GM18861 (cell line): ENCODE results near the gene STRAP.

ENCODE experiments used
- ATAC-seq: cut with Tn5 transposase; IDR thresholded peaks from one replicate; pipeline ENCODE4 v1.9.1; 2021; ENCODE audit not compliant: unreplicated experiment

Gene STRAP

GRCh38 chr12:15882118-15882971, at the start of gene STRAP:
STRAP (plus strand) TSS chr12:15882387; CDS start chr12:15882708, 321 bp downstream.
- ATAC-seq, result peak; percentile 96

- no peak for ATAC-seq
Measured at GRCh38 chr12:15834575-15834974, 47.6 kb upstream of the STRAP start.

- ATAC-seq, result no peak
Measured at GRCh38 chr12:15837141-15837790, 44.9 kb upstream of the STRAP start.

- no peak for ATAC-seq
Measured at GRCh38 chr12:15839041-15839440, 43.1 kb upstream of the STRAP start.

- ATAC-seq, result no peak
Measured at GRCh38 chr12:15839682-15840081, 42.5 kb upstream of the STRAP start.

GRCh38 chr12:15842108-15842507, 40.1 kb upstream of the STRAP start:
- no peak for ATAC-seq

- no peak for ATAC-seq
Measured at GRCh38 chr12:15846887-15847286, 35.3 kb upstream of the STRAP start.

- ATAC-seq, result no peak
Measured at GRCh38 chr12:15848606-15849005, 33.6 kb upstream of the STRAP start.

- no peak for ATAC-seq
Measured at GRCh38 chr12:15851045-15851620, 31.1 kb upstream of the STRAP start.

GRCh38 chr12:15851919-15852318, 30.3 kb upstream of the STRAP start:
- no peak for ATAC-seq

- no peak for ATAC-seq
Measured at GRCh38 chr12:15852383-15852782, 29.8 kb upstream of the STRAP start.

GRCh38 chr12:15853877-15854276, 28.3 kb upstream of the STRAP start:
- no peak for ATAC-seq

GRCh38 chr12:15854916-15855315, 27.3 kb upstream of the STRAP start:
- no peak for ATAC-seq

GRCh38 chr12:15855646-15856045, 26.5 kb upstream of the STRAP start:
- ATAC-seq, result no peak

- no peak for ATAC-seq
Measured at GRCh38 chr12:15856097-15856982, 25.8 kb upstream of the STRAP start.

GRCh38 chr12:15858353-15858752, 23.8 kb upstream of the STRAP start:
- no peak for ATAC-seq

GRCh38 chr12:15859116-15859515, 23.1 kb upstream of the STRAP start:
- ATAC-seq, result no peak

GRCh38 chr12:15861404-15861803, 20.8 kb upstream of the STRAP start:
- no peak for ATAC-seq

- ATAC-seq, result no peak
Measured at GRCh38 chr12:15862840-15863239, 19.3 kb upstream of the STRAP start.

GRCh38 chr12:15863372-15863771, 18.8 kb upstream of the STRAP start:
- ATAC-seq, result no peak

GRCh38 chr12:15863984-15864383, 18.2 kb upstream of the STRAP start:
- ATAC-seq, result peak; percentile 85
